ENCODE data around the gene AIP.

DNA sequence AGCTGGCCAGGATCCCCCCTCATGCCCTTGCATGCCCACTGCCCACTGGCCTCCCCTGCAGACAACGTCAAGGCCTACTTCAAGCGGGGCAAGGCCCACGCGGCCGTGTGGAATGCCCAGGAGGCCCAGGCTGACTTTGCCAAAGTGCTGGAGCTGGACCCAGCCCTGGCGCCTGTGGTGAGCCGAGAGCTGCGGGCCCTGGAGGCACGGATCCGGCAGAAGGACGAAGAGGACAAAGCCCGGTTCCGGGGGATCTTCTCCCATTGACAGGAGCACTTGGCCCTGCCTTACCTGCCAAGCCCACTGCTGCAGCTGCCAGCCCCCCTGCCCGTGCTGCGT, 7.9 kb downstream of the AIP start:
- TF ChIP-seq POLR2A (IDR thresholded peaks at IDR 0.05) (no peak), CTCF (IDR thresholded peaks at IDR 0.05) (no peak)

Data from ovary (tissue), 3 donors.